ENCODE measurements around the gene ISM1.

Gene ISM1

DNA sequence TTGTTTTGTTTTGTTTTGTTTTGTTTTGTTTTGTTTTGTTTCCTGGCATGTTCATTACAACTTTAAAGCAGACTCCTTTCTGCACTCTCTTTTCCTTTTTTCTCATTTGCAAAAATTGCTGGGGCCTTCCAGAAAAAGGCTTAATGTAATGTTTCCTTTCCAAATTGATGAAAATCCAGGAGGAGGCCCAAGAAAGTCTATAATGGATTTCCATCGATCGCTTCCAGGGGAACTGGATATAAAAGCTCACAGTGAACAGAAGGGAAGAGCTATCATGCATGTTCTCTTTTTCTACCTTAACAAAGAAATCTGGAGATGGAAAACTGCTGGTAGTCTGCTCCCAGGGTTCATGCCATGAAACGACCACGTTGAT is 28.7 kb downstream of the ISM1 start:
- no peak for ATAC-seq
- TF ChIP-seq ZFP3 (CRISPR knock-in tag; IDR thresholded peaks at IDR 0.05) (no peak), ZNF565 (CRISPR knock-in tag; conservative IDR thresholded peaks at IDR 0.05; ENCODE audit: low read depth) (no peak), GLIS3 (CRISPR knock-in tag; IDR thresholded peaks at IDR 0.05) (no peak), ARNTL (CRISPR knock-in tag; IDR thresholded peaks at IDR 0.05; ENCODE audit: borderline replicate concordance, low read depth) (no peak), TOX (CRISPR knock-in tag; IDR thresholded peaks at IDR 0.05; ENCODE audit: borderline replicate concordance) (no peak), CSDC2 (CRISPR knock-in tag; IDR thresholded peaks at IDR 0.05) (no peak), BACH2 (CRISPR knock-in tag; IDR thresholded peaks at IDR 0.05; ENCODE audit: borderline replicate concordance) (no peak), TCF4 (CRISPR knock-in tag; IDR thresholded peaks at IDR 0.05; ENCODE audit: borderline replicate concordance) (no peak), ZC3H10 (CRISPR knock-in tag; IDR thresholded peaks at IDR 0.05) (no peak), ZFP30 (CRISPR knock-in tag; IDR thresholded peaks at IDR 0.05) (no peak)
- TF ChIP-seq, protein P1, sequence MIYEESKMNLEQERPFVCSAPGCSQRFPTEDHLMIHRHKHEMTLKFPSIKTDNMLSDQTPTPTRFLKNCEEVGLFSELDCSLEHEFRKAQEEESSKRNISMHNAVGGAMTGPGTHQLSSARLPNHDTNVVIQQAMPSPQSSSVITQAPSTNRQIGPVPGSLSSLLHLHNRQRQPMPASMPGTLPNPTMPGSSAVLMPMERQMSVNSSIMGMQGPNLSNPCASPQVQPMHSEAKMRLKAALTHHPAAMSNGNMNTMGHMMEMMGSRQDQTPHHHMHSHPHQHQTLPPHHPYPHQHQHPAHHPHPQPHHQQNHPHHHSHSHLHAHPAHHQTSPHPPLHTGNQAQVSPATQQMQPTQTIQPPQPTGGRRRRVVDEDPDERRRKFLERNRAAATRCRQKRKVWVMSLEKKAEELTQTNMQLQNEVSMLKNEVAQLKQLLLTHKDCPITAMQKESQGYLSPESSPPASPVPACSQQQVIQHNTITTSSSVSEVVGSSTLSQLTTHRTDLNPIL (CRISPR knock-in tag; IDR thresholded peaks at IDR 0.05; ENCODE audit: low read depth): no peak
- TF ChIP-seq, protein P2, sequence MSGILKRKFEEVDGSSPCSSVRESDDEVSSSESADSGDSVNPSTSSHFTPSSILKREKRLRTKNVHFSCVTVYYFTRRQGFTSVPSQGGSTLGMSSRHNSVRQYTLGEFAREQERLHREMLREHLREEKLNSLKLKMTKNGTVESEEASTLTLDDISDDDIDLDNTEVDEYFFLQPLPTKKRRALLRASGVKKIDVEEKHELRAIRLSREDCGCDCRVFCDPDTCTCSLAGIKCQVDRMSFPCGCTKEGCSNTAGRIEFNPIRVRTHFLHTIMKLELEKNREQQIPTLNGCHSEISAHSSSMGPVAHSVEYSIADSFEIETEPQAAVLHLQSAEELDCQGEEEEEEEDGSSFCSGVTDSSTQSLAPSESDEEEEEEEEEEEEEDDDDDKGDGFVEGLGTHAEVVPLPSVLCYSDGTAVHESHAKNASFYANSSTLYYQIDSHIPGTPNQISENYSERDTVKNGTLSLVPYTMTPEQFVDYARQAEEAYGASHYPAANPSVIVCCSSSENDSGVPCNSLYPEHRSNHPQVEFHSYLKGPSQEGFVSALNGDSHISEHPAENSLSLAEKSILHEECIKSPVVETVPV (CRISPR knock-in tag; IDR thresholded peaks at IDR 0.05): no peak
- TF ChIP-seq, protein P3, sequence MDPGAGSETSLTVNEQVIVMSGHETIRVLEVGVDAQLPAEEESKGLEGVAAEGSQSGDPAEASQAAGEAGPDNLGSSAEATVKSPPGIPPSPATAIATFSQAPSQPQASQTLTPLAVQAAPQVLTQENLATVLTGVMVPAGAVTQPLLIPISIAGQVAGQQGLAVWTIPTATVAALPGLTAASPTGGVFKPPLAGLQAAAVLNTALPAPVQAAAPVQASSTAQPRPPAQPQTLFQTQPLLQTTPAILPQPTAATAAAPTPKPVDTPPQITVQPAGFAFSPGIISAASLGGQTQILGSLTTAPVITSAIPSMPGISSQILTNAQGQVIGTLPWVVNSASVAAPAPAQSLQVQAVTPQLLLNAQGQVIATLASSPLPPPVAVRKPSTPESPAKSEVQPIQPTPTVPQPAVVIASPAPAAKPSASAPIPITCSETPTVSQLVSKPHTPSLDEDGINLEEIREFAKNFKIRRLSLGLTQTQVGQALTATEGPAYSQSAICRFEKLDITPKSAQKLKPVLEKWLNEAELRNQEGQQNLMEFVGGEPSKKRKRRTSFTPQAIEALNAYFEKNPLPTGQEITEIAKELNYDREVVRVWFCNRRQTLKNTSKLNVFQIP (CRISPR knock-in tag; IDR thresholded peaks at IDR 0.05; ENCODE audit: borderline replicate concordance, low read depth): no peak

DNA sequence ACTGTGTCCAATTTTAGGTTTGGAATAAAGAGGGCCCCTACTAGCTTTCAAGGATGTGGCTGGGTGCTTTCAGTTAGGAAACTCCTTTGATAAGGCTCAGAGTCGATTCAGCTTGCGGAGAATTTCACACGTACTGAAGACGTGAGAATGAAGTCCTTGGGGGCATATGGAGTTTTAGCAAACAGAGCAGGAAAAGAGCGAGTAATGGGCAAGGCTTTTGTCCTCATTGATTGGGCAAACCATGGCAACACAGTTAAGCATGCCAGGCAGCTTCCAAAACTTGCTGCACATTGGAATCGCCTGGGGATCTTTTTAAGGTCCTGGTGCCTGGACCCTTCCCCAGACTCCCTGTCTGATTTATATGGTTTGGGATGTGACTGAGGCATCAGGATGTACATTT is 29.2 kb downstream of the ISM1 start:
- TF ChIP-seq SNAI2 (CRISPR knock-in tag; IDR thresholded peaks at IDR 0.05): no peak
- TF ChIP-seq ARNTL (CRISPR knock-in tag; IDR thresholded peaks at IDR 0.05; ENCODE audit: borderline replicate concordance, low read depth): no peak
- no peak for TF ChIP-seq ZNF70 (CRISPR knock-in tag; IDR thresholded peaks at IDR 0.05)
- TF ChIP-seq ZC3H10 (CRISPR knock-in tag; IDR thresholded peaks at IDR 0.05): no peak
- TF ChIP-seq GLIS3 (CRISPR knock-in tag; IDR thresholded peaks at IDR 0.05): no peak
- TF ChIP-seq CSDC2 (CRISPR knock-in tag; IDR thresholded peaks at IDR 0.05): no peak
- TF ChIP-seq, protein P3 (CRISPR knock-in tag; IDR thresholded peaks at IDR 0.05; ENCODE audit: borderline replicate concordance, low read depth): no peak
- no peak for TF ChIP-seq ZNF565 (CRISPR knock-in tag; conservative IDR thresholded peaks at IDR 0.05; ENCODE audit: low read depth)
- no peak for TF ChIP-seq TOX (CRISPR knock-in tag; IDR thresholded peaks at IDR 0.05; ENCODE audit: borderline replicate concordance)
- TF ChIP-seq ISL1 (CRISPR knock-in tag; IDR thresholded peaks at IDR 0.05): no peak
- TF ChIP-seq ESRRG (CRISPR knock-in tag; IDR thresholded peaks at IDR 0.05): no peak
- TF ChIP-seq, protein P2 (CRISPR knock-in tag; IDR thresholded peaks at IDR 0.05): no peak
- TF ChIP-seq ZFP3 (CRISPR knock-in tag; IDR thresholded peaks at IDR 0.05): no peak
- TF ChIP-seq OSR1 (CRISPR knock-in tag; IDR thresholded peaks at IDR 0.05): no peak
- TF ChIP-seq ZNF8 (CRISPR knock-in tag; IDR thresholded peaks at IDR 0.05): no peak
- TF ChIP-seq, protein P4, sequence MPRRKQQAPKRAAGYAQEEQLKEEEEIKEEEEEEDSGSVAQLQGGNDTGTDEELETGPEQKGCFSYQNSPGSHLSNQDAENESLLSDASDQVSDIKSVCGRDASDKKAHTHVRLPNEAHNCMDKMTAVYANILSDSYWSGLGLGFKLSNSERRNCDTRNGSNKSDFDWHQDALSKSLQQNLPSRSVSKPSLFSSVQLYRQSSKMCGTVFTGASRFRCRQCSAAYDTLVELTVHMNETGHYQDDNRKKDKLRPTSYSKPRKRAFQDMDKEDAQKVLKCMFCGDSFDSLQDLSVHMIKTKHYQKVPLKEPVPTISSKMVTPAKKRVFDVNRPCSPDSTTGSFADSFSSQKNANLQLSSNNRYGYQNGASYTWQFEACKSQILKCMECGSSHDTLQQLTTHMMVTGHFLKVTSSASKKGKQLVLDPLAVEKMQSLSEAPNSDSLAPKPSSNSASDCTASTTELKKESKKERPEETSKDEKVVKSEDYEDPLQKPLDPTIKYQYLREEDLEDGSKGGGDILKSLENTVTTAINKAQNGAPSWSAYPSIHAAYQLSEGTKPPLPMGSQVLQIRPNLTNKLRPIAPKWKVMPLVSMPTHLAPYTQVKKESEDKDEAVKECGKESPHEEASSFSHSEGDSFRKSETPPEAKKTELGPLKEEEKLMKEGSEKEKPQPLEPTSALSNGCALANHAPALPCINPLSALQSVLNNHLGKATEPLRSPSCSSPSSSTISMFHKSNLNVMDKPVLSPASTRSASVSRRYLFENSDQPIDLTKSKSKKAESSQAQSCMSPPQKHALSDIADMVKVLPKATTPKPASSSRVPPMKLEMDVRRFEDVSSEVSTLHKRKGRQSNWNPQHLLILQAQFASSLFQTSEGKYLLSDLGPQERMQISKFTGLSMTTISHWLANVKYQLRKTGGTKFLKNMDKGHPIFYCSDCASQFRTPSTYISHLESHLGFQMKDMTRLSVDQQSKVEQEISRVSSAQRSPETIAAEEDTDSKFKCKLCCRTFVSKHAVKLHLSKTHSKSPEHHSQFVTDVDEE (CRISPR knock-in tag; IDR thresholded peaks at IDR 0.05): no peak
- TF ChIP-seq ZFP30 (CRISPR knock-in tag; IDR thresholded peaks at IDR 0.05): no peak
- TF ChIP-seq, protein P1 (CRISPR knock-in tag; IDR thresholded peaks at IDR 0.05; ENCODE audit: low read depth): no peak
- no peak for ATAC-seq
